ENCODE data around the gene DIDO1. TPM values are rescaled to one million over a fixed set of nuclear protein-coding genes. Genes with fewer than 3 reads are reported as not detected.

DIDO1 gene
- total and polyA plus RNA-seq, 9 of the 15 experiments (the other 6 are each of a cell fraction or from before 2014, with no cell fraction given): 4.4 to 46.8 (median 31.2) TPM

GRCh38 chr20:62872862-62873261 lies 53.4 kb downstream of the DIDO1 start:
- ATAC-seq (no peak), FAIRE-seq (no peak), DNase-seq (ENCODE audit: extremely low read depth in 1 of 4, low spot score in 3 of 4) (no peak)
- ChIA-PET CTCF (ENCODE audit: low intra/inter-chr PET ratio) (interaction anchor here (0.7 kb wide), 1 partner anchor 135 kb away, joined by 3 read pairs; no protein-coding TSS in a partner anchor), POLR2A (interaction anchor here (0.6 to 1.9 kb wide), 3 partner anchors 11 to 353 kb away, joined by 3 to 10 read pairs (median 4); partner anchors contain the start of gene TCFL5)
- no peak overlapping the region for H3K27ac ChIP-seq (ENCODE audit: extremely low read depth, low read depth, low read length)
- no peak overlapping the region for H2AFZ ChIP-seq (ENCODE audit: low read depth, low read length)
- H3K4me2 ChIP-seq (ENCODE audit: insufficient read depth, low read length): peak overlapping the region; percentile 60; the same call in 1 of the 2 replicates
- peaks cover 21 to 40% of the 10 kb centered on the region in 2 experiments for H3K4me1 ChIP-seq (replicated peaks in 1 of 2; ENCODE audit: control insufficient read depth in 2 of 2, insufficient read depth in 2 of 2, low read length in 2 of 2)
- WGBS (ENCODE audit: insufficient coverage, low coverage, missing lambda C conversion rate): 66% methylated on average over 6 of the region's 6 CpGs
- no peak for TF ChIP-seq ZNF398 (CRISPR knock-in tag; IDR thresholded peaks at IDR 0.05)
- TF ChIP-seq ZNF134 (CRISPR knock-in tag; conservative IDR thresholded peaks at IDR 0.05): no peak
- no peak for TF ChIP-seq NONO (IDR thresholded peaks at IDR 0.05; ENCODE audit: low read depth in 2 of 2, low read length in 1 of 2)
- no peak for TF ChIP-seq TFAP4 (CRISPR knock-in tag; IDR thresholded peaks at IDR 0.05; ENCODE audit: borderline replicate concordance)
- no peak for TF ChIP-seq MCM5 (IDR thresholded peaks at IDR 0.05; ENCODE audit: low read depth)
- no peak for TF ChIP-seq SRSF7 (optimal IDR thresholded peaks at IDR 0.05; ENCODE audit: low read depth, low read length)
- TF ChIP-seq TARDBP (IDR thresholded peaks at IDR 0.05): no peak
- TF ChIP-seq ZBTB34 (CRISPR knock-in tag; IDR thresholded peaks at IDR 0.05): no peak
- no peak for TF ChIP-seq ZNF347 (CRISPR knock-in tag; IDR thresholded peaks at IDR 0.05; ENCODE audit: low read depth)
- no peak for TF ChIP-seq FOXP4 (CRISPR knock-in tag; IDR thresholded peaks at IDR 0.05; ENCODE audit: borderline replicate concordance)
- BruUV-seq (replicated peaks): no TSS peak
- H3K9ac ChIP-seq (ENCODE audit: insufficient read depth in 1 of 2, low read depth in 2 of 2, low read length in 2 of 2): no peak overlapping the region
- no peaks in the 10 kb centered on the region for H3K79me2 ChIP-seq (ENCODE audit: control insufficient read depth, insufficient read depth, low read length)
- in situ Hi-C loops (cut with MboI): no loop called here
- H3K27me3 ChIP-seq (ENCODE audit: control insufficient read depth in 2 of 2, insufficient read depth in 2 of 2, low read length in 2 of 2): no peaks in the 10 kb centered on the region
- H3K4me3 ChIP-seq: no peak overlapping the region
- no peaks in the 10 kb centered on the region for H3K9me1 ChIP-seq (ENCODE audit: control insufficient read depth, insufficient read depth, low read length)
- H3K9me3 ChIP-seq (replicated peaks; ENCODE audit: control insufficient read depth, insufficient read depth, low read depth, low read length): no peaks in the 10 kb centered on the region
- H4K20me1 ChIP-seq (replicated peaks; ENCODE audit: control insufficient read depth, insufficient read depth, low read length): no peaks in the 10 kb centered on the region
- no peaks in the 10 kb centered on the region for H3K36me3 ChIP-seq (ENCODE audit: control insufficient read depth, insufficient read depth, low read length)
- intact Hi-C loops (cut with micrococcal nuclease): loop anchor here (1.0 to 10.0 kb wide), 2 partner anchors 11 to 48 kb away; no protein-coding TSS in a partner anchor

Measured in K562 (cell line).